GM13976 (cell line): ENCODE measurements around the gene TRIM2.

Experiments
- DNase-seq: peaks from one replicate; pipeline ENCODE4 v3.0.0; 2012; ENCODE audit warnings: low spot score
- in situ Hi-C: fragments of 300-500 bp; cut with MboI; formaldehyde crosslinking; loops from one replicate; pipeline ENCODE4 v1.12.0; 2022; ENCODE audit warnings: low sequenced_read_pairs, mixed read lengths, inconsistent platforms; ENCODE audit not compliant: unreplicated experiment
- TF ChIP-seq, protein P1 (sequence below): IDR thresholded peaks from 2 replicates; pipeline ENCODE4 v1.5.1; 2012; ENCODE audit warnings: borderline replicate concordance, mild to moderate bottlenecking; ENCODE audit not compliant: insufficient read depth; ENCODE audit errors: extremely low read depth, missing control alignments, control extremely low read depth

Gene TRIM2

DNA sequence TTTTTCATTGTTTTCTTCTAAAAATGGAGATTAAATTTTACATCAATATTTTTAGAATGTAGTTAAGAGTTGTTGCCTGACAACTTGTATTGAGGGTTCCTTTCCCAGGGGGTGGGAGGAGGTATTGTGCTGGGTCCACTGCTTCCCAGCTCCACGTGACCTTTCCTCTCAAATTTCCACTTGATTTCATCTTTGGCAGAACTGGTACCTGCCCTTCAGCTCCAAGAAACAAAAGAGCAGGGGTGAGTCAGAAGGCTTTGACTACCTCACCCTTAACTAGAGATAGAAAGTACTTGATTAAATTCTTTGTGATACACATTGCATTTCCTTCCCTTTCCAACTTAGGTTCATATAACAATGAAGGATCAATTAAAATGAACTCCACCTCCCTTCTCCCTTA lies 19.7 kb downstream of the TRIM2 start:
- in situ Hi-C loops: no loop called here
- DNase-seq: no peak
- TF ChIP-seq, protein P1, sequence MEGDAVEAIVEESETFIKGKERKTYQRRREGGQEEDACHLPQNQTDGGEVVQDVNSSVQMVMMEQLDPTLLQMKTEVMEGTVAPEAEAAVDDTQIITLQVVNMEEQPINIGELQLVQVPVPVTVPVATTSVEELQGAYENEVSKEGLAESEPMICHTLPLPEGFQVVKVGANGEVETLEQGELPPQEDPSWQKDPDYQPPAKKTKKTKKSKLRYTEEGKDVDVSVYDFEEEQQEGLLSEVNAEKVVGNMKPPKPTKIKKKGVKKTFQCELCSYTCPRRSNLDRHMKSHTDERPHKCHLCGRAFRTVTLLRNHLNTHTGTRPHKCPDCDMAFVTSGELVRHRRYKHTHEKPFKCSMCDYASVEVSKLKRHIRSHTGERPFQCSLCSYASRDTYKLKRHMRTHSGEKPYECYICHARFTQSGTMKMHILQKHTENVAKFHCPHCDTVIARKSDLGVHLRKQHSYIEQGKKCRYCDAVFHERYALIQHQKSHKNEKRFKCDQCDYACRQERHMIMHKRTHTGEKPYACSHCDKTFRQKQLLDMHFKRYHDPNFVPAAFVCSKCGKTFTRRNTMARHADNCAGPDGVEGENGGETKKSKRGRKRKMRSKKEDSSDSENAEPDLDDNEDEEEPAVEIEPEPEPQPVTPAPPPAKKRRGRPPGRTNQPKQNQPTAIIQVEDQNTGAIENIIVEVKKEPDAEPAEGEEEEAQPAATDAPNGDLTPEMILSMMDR: no peak

DNA sequence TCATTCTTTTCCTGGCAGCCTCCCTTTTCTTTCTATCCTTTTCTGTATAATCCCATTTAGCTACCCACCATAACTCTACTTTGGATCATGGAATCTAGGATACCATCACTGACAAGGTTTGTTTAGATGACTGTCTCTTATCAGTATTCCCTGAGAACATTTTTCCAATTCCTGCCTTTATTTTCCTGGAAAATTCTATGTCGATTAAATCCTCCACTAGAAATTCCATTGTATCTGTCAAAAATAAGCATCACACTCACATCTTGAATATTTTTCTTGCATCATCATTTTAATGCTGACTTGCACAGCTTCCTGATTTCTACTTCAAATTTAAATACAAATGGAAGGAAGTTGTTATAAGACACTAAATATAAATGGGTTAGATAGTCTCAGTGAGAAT lies 20.2 kb downstream of the TRIM2 start:
- in situ Hi-C loops: no loop called here
- TF ChIP-seq, protein P1: no peak
- DNase-seq: no peak

DNA sequence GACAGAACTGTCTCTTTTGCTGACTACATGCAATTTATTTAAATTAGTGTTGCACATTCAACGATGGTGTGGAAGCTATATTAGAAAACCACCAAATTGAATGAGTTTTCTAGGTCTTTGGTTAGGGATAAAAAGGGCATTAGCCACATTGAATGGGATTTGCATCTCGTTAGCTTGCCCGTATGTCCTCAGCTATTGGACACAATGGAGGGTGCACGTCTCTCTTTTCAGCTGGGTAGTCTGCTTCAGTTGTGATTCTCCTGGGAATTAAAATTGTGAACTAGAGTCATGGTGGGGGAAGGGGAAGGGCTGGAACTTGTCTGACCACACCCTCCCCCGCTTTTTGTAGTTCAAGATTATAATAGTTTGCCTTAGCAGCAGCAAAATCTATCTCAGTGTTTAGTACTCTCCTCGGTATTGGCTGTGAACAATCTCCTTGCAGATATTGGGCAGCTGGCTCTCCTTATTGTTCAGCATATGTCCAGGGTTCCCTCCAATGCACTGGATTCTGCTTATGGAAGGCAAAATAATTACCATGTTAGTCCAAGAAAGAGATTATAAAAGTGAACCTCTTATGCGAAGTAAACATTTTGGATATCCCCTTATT lies 23.3 kb downstream of the TRIM2 start:
- TF ChIP-seq, protein P1: no peak
- in situ Hi-C loops: no loop called here
- no peak for DNase-seq

DNA sequence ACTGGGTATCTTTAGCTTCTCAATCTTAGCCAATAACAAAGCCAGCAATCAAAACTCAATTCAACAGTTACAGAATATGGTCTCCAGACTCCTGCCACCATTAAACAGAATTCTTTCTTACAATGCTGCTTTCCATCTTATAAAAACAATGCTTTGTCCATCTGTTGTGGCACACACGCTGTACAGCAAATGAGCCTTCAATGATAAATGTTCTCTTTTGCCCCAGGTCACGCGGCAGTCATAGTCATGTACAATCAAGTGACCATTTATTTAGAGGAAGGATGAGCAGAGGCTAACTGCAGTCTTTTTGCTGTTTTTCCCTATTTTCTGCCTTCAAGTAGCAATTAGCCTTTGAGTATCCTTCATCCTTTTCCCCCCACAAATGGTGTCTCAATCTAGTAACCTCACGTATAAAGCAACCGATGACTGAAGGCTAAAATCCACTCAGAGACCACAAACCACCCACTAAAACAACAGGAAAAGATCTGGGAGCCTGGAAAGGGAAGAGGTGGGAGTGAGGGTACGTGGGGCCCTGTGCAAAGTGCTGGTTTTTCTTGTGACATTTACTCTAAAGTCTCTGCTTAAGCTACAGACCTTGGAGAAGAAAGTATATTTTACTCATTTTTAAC lies 24.4 kb downstream of the TRIM2 start:
- in situ Hi-C loops: no loop called here
- TF ChIP-seq, protein P1: no peak
- DNase-seq: no peak

DNA sequence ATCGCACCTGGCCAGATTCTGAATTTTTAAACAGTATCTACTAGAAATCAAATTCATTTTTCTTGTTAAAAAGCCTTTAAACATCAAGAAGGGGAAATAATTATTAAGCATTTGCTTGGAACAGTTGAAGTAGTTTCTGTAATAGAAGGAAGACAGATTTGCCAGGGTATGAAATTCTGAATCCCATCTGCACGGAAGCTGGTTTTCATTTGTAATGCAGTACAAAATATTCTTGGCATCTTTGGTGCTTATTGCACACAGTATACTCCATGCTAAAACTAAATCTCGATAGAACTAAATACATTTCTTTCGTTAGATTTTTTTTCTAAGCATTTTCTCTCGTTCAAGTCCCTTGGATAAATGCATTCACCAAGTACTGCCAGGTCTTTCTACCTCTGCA lies 25.3 kb downstream of the TRIM2 start:
- DNase-seq: no peak
- TF ChIP-seq, protein P1: no peak
- in situ Hi-C loops: no loop called here

DNA sequence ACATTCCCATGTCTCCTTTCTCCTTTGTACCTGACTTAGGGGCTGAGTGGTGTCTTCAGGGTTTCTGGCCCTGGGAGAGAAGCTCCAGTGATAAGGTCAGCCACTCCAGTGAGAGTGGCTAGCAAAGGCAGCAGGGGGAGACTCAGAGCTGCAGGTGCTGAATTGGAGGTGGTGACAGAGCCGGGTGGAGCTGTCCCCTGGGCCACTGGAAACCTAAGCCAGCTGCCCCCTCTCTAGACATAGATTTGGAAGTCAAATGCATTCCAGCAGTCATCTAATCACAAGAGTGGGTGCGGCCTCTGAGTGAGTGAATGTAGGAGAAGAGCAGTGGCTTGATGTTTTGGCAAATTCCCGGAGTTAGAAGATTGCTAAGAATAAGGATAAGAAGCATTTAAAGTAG lies 28.5 kb downstream of the TRIM2 start:
- DNase-seq: no peak
- in situ Hi-C loops: no loop called here
- TF ChIP-seq, protein P1: no peak
